ENCODE results near the gene ATP13A5.

The ATP13A5 gene

DNA sequence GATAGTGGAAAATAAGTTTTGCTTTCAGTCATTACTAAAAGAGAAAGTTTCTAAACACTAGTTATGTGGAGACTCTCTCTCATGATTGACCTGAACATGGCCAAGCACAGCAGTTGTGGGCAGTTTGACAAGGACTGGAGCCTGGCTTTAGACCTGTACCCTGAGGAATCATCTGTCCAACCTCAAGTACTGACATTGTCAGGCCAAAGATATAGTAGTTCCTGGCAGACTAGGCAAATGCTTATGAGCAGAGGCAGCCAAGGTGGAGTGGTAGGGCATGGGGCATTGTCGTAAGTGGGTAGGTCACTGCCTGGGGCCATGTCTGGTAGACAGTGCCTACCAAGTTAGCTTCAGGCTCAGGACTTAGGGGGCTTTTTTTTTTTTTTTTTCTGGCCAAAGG lies 116.6 kb downstream of the ATP13A5 start:
- in situ Hi-C loops (cut with HindIII; ENCODE audit: low sequenced_read_pairs) = no loop called here
- DNase-seq (ENCODE audit: low read depth, low spot score) = no peak
- TF ChIP-seq, protein P1, sequence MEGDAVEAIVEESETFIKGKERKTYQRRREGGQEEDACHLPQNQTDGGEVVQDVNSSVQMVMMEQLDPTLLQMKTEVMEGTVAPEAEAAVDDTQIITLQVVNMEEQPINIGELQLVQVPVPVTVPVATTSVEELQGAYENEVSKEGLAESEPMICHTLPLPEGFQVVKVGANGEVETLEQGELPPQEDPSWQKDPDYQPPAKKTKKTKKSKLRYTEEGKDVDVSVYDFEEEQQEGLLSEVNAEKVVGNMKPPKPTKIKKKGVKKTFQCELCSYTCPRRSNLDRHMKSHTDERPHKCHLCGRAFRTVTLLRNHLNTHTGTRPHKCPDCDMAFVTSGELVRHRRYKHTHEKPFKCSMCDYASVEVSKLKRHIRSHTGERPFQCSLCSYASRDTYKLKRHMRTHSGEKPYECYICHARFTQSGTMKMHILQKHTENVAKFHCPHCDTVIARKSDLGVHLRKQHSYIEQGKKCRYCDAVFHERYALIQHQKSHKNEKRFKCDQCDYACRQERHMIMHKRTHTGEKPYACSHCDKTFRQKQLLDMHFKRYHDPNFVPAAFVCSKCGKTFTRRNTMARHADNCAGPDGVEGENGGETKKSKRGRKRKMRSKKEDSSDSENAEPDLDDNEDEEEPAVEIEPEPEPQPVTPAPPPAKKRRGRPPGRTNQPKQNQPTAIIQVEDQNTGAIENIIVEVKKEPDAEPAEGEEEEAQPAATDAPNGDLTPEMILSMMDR (IDR thresholded peaks at IDR 0.05; ENCODE audit: low read depth, low read length) = no peak
- H3K4me3 ChIP-seq (ENCODE audit: low read depth, low read length) = no peak overlapping the region

DNA sequence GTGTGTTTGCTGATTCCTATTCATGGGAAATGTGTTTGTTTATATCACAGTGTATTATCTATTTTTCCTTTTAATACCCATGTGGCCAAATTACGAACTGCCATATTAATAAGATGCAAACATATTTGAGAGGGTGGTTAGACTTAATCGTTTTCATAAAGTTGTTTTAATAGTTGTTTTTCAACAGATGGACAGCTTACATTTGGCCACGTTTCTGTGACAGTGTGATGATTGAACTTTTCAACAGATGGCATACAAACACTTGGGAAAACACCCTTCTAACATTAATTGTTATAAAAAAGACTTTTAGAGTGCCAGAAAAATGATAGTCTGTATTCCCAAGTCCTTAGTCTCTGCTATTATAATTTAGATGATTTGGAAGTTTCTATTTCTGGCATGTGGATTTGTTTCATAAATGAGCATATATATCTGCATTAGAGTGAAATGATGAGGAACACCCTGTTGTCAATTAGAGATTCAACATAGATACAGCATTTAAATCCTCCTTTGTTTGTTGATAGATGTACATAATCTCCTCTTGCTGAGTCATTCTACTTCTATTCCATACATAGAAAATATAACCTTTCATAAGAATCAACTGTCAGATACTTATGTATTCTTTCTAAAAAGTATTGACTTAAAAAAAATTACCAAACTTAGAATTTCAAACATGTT lies 124.4 kb downstream of the ATP13A5 start:
- in situ Hi-C loops (cut with HindIII; ENCODE audit: low sequenced_read_pairs) = no loop called here
- DNase-seq (ENCODE audit: low read depth, low spot score) = no peak
- H3K4me3 ChIP-seq (ENCODE audit: low read depth, low read length) = no peak overlapping the region
- TF ChIP-seq, protein P1 (IDR thresholded peaks at IDR 0.05; ENCODE audit: low read depth, low read length) = no peak

DNA sequence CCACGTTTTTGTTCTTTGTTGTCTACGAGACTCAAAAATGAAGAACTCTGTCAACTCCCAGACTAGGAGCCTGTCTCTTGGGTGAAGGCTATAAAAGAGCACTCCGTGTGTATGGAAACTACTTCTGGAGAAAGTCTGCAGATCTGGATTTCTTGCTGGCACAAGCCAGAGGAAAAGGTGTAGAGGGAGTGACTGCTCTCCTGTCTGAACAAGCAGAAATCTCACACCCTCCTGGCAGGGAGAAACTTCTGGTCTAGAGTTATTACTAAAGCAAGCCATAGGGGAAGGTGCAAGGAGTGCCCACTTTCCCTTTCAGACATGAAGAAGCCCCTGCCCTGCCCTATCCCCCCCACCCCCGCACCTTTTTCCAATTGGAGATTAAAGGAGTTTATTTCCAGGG lies 128.1 kb downstream of the ATP13A5 start:
- in situ Hi-C loops (cut with HindIII; ENCODE audit: low sequenced_read_pairs) = no loop called here
- TF ChIP-seq, protein P1 (IDR thresholded peaks at IDR 0.05; ENCODE audit: low read depth, low read length) = no peak
- H3K4me3 ChIP-seq (ENCODE audit: low read depth, low read length) = no peak overlapping the region
- DNase-seq (ENCODE audit: low read depth, low spot score) = no peak

DNA sequence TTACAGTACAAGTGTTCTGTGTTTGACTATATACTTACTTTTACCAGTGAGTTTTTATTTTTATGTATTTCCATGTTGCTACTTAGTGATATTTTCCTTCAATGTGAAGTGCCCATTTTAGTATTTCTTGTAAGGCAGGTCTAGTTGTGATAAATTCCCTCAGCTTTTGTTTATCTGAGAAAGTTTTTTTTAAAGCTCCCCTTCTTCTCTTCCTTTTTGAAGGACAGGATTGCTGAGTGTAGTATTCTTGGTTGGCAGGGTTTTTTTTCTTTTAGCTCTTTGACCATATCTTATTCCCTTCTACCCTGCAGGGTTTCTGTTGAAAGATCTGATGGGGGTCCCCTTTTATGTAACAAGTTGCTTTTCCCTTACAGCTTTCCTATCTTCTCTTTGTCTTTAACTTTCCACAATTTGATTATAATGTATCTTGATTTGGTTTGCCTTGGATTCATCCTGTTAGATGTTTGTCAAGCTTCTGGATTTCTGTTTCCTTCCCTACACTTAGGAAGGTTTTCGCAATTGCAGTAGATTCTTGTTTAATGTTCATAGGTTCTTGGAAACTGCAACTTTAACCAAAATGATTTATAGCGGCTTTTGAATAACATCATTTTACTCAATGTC lies 129.6 kb downstream of the ATP13A5 start:
- no peak overlapping the region for H3K4me3 ChIP-seq (ENCODE audit: low read depth, low read length)
- TF ChIP-seq, protein P1 (IDR thresholded peaks at IDR 0.05; ENCODE audit: low read depth, low read length) = no peak
- in situ Hi-C loops (cut with HindIII; ENCODE audit: low sequenced_read_pairs) = no loop called here
- DNase-seq (ENCODE audit: low read depth, low spot score) = no peak

DNA sequence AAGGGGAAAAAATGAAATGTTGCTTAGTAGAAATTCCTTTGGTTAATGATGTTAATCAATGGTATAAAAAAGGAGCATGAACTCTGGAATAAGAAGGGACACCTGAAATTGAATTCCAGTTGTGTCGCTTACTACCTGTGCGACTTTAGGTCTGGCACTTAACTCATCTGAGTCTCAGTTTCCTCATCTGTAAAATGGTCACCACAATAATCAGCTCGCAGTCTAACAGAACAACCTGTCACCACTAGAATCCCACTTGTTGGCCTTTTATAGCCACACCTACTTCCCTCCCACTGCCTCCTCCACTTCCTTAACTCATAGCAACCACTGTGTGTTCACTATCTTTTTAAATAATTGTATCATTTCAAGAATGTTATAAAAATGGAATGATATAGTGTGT lies 135.0 kb downstream of the ATP13A5 start:
- TF ChIP-seq, protein P1 (IDR thresholded peaks at IDR 0.05; ENCODE audit: low read depth, low read length) = no peak
- DNase-seq (ENCODE audit: low read depth, low spot score) = no peak
- in situ Hi-C loops (cut with HindIII; ENCODE audit: low sequenced_read_pairs) = no loop called here
- H3K4me3 ChIP-seq (ENCODE audit: low read depth, low read length) = no peak overlapping the region

DNA sequence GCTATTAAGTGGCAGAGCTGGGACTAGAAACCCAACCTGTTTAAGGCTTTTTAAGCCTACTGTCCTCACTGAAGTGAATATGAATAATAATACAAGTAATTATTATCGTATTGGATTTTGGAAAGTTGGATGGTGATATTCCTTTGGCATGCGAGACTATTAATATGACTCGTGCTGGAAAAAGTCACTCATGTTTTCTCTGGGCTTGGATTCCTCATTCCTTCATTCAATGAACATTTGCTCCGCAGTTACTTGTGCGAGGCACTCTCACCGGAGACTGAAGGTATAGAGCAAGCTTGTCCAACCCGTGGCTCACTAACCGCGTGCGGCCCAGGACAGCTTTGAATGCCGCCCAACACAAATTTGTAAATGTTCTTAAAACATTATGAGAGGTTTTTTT lies 136.8 kb downstream of the ATP13A5 start:
- H3K4me3 ChIP-seq (ENCODE audit: low read depth, low read length) = peak overlapping the region; percentile 46

More for the DNA sequence above, 136.8 kb downstream of the ATP13A5 start:
- TF ChIP-seq, protein P1 (IDR thresholded peaks at IDR 0.05; ENCODE audit: low read depth, low read length) = no peak
- in situ Hi-C loops (cut with HindIII; ENCODE audit: low sequenced_read_pairs) = no loop called here
- DNase-seq (ENCODE audit: low read depth, low spot score) = peak; percentile 39
